Sigmoid colon (tissue), 7 donors: ENCODE results near the gene GIT2. TPM values are rescaled to one million over a fixed set of nuclear protein-coding genes. Genes with fewer than 3 reads are reported as not detected.

Source experiments
- DNase-seq: peaks from one replicate; pipeline ENCODE4 v3.0.0-alpha.2; 2019
- H3K27ac ChIP-seq, 4 donors: fragments of 200-600 bp; sonication (generic); one replicate each; pipeline ENCODE4 v1.5.1; 2016 to 2019; ENCODE audit warnings: mild to moderate bottlenecking in 1 of 4
- H3K27me3 ChIP-seq, 3 donors: fragments of 200-600 bp; sonication (generic); one replicate each; pipeline ENCODE4 v1.5.1; 2019; ENCODE audit warnings: mild to moderate bottlenecking in 1 of 3
- H3K36me3 ChIP-seq, 4 donors: fragments of 200-600 bp; sonication (generic); one replicate each; pipeline ENCODE4 v1.5.1; 2016 to 2019
- H3K4me1 ChIP-seq, 4 donors: fragments of 200-600 bp; sonication (generic); one replicate each; pipeline ENCODE4 v1.5.1; 2017 to 2019
- H3K4me3 ChIP-seq, 4 donors: fragments of 200-600 bp; sonication (generic); one replicate each; pipeline ENCODE4 v1.5.1; 2017 to 2019; ENCODE audit warnings: mild to moderate bottlenecking in 2 of 4, moderate library complexity in 1 of 4
- H3K9me3 ChIP-seq, 4 donors: fragments of 200-600 bp in 3 of 4; sonication (generic) in 3 of 4; one replicate each; pipeline versions ENCODE4 v1.5.1 to v1.6.1; 2013 to 2019
- EP300 ChIP-seq, 4 donors: sonication (generic); formaldehyde crosslinking; IDR thresholded peaks; one replicate each; pipeline ENCODE4 v1.6.1; 2017; ENCODE audit warnings: antibody characterized with exemption in 4 of 4
- POLR2A ChIP-seq, 2 donors: fragments of 450-650 bp; IDR thresholded peaks; one replicate each; pipeline ENCODE4 v1.6.1; 2016; ENCODE audit warnings: antibody characterized with exemption in 2 of 2, mild to moderate bottlenecking in 2 of 2, moderate library complexity in 2 of 2
- POLR2AphosphoS5 ChIP-seq, 4 donors: sonication (generic); formaldehyde crosslinking; IDR thresholded peaks; one replicate each; pipeline ENCODE4 v1.6.1; 2017; ENCODE audit warnings: antibody characterized with exemption in 4 of 4
- WGBS, 2 donors: extraction: QIAGEN DNeasy Blood & Tissue Kit; methylation state at CpG; one replicate each; pipeline ENCODE4 v1.1.7; 2013; 5-methylcytosine and 5-hydroxymethylcytosine counted together
- intact Hi-C: fragments of 100-400 bp; cut with DNase I; formaldehyde crosslinking; loops from one replicate; pipeline ENCODE4 v1.15.1; 2023
- polyA plus RNA-seq, 3 donors: library from polyadenylated mRNA; stranded (reverse); fragments of 200-250 nt; gene quantifications; one replicate each; pipeline ENCODE4 v1.2.3, GENCODE V29; 2013
- total RNA-seq, 4 donors: library from RNA; depleted of rRNA; stranded (reverse); fragments of >200 nt; gene quantifications; one replicate each; pipeline ENCODE4 v1.1.0, GENCODE V29; 2016
- TF ChIP-seq, protein P1 (sequence below), 4 experiments: fragments of 450-650 bp in 3 of 4; fragments of 200-600 bp in 1 of 4; IDR thresholded peaks; one replicate each; pipeline ENCODE4 v1.5.1; 2016 to 2019; ENCODE audit warnings: antibody characterized with exemption in 4 of 4, mild to moderate bottlenecking in 3 of 4, moderate library complexity in 2 of 4
- donor health status: healthy with polysubstance abuse.
- donor health status: Bipolar disorder and iron deficiency.
- donor health status: healthy.

Gene GIT2
- total and polyA plus RNA-seq, 7 donors: 6.0 to 54.6 (median 26.7) TPM

GRCh38 chr12:109998241-109998903 is 2.2 kb upstream of the GIT2 start:
- no peak for DNase-seq
- Histone ChIP-seq H3K4me3 (peak overlapping the region; percentile 83 to 98 (median 96)), H3K36me3 (peaks cover 0 to 5% (median 0%) of the 10 kb centered on the region in 4 donors), H3K27ac (peak overlapping the region; percentile 75 to 81 (median 80)), H3K4me1 (peaks cover 0 to 60% (median 40%) of the 10 kb centered on the region in 4 donors), H3K27me3 (no peaks in the 10 kb centered on the region), H3K9me3 (no peaks in the 10 kb centered on the region)
- intact Hi-C loops: loop anchor here (5.0 to 10.0 kb wide), 2 partner anchors 284 to 434 kb away; partner anchors contain the start of gene FAM222A
- 61 to 65% methylated on average over 9 of the region's 9 CpGs for WGBS, 2 donors
- no peak for TF ChIP-seq EP300 (IDR thresholded peaks at IDR 0.05)
- TF ChIP-seq POLR2AphosphoS5 (IDR thresholded peaks at IDR 0.05): no peak
- TF ChIP-seq POLR2A (IDR thresholded peaks at IDR 0.05): no peak
- TF ChIP-seq, protein P1, sequence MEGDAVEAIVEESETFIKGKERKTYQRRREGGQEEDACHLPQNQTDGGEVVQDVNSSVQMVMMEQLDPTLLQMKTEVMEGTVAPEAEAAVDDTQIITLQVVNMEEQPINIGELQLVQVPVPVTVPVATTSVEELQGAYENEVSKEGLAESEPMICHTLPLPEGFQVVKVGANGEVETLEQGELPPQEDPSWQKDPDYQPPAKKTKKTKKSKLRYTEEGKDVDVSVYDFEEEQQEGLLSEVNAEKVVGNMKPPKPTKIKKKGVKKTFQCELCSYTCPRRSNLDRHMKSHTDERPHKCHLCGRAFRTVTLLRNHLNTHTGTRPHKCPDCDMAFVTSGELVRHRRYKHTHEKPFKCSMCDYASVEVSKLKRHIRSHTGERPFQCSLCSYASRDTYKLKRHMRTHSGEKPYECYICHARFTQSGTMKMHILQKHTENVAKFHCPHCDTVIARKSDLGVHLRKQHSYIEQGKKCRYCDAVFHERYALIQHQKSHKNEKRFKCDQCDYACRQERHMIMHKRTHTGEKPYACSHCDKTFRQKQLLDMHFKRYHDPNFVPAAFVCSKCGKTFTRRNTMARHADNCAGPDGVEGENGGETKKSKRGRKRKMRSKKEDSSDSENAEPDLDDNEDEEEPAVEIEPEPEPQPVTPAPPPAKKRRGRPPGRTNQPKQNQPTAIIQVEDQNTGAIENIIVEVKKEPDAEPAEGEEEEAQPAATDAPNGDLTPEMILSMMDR (IDR thresholded peaks at IDR 0.05): no peak

- 83 to 86% methylated on average over 4 of the region's 4 CpGs for whole genome bisulfite sequencing, 2 donors
- peaks cover 0 to 60% (median 42%) of the 10 kb centered on the region in 4 donors for H3K4me1 ChIP-seq
- H3K27me3 ChIP-seq: no peaks in the 10 kb centered on the region
- no peak overlapping the region for H3K27ac ChIP-seq
- intact Hi-C loops: loop anchor here (5.0 to 10.0 kb wide), 2 partner anchors 283 to 435 kb away; partner anchors contain the start of gene FAM222A
- H3K4me3 ChIP-seq: no peak overlapping the region
- no peaks in the 10 kb centered on the region for H3K9me3 ChIP-seq
- TF ChIP-seq, protein P1 (IDR thresholded peaks at IDR 0.05): no peak
- TF ChIP-seq POLR2AphosphoS5 (IDR thresholded peaks at IDR 0.05) (no peak), EP300 (IDR thresholded peaks at IDR 0.05) (no peak), POLR2A (IDR thresholded peaks at IDR 0.05) (no peak)
- H3K36me3 ChIP-seq: no peaks in the 10 kb centered on the region
- DNase-seq: no peak
Measured at GRCh38 chr12:109997393-109997792, 1.2 kb upstream of the GIT2 start.

- H3K4me1 ChIP-seq: peaks cover 0 to 54% (median 40%) of the 10 kb centered on the region in 4 donors
- no peak for TF ChIP-seq POLR2A (IDR thresholded peaks at IDR 0.05)
- H3K27ac ChIP-seq: peak overlapping the region; percentile 79 to 87 (median 84)
- peak overlapping the region; percentile 75 to 98 (median 89) for H3K4me3 ChIP-seq
- H3K36me3 ChIP-seq: peaks cover 0 to 3% (median 0%) of the 10 kb centered on the region in 4 donors
- no peaks in the 10 kb centered on the region for H3K27me3 ChIP-seq
- intact Hi-C loops: loop anchor here (5.0 to 10.0 kb wide), 2 partner anchors 282 to 436 kb away; partner anchors contain the start of gene FAM222A
- H3K9me3 ChIP-seq: no peaks in the 10 kb centered on the region
- no peak for DNase-seq
- 48 to 50% methylated on average over 2 of the region's 2 CpGs for WGBS, 2 donors
Measured at GRCh38 chr12:109996483-109996853, 300 bp upstream of the GIT2 start.

DNA sequence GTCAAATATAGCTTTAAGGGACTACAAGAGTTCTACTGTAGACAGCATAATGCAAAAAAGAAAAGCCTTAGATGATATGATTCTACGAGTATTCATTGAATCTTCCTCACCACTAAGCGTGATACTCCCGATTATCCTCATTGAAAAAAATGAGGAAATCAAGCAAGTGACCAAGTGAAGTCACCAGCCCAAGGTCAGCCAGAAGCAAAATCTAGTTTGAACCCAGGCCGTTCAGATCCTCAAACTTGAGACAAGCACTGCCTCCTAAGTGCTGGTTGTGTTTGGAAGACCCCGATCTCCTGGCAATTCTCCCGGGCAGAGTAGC is 845 bp downstream of the GIT2 start:
- 0% methylated on average over 6 of the region's 6 CpGs for WGBS, 2 donors
- TF ChIP-seq POLR2A (IDR thresholded peaks at IDR 0.05) (no peak), EP300 (IDR thresholded peaks at IDR 0.05) (no peak), POLR2AphosphoS5 (IDR thresholded peaks at IDR 0.05) (no peak)
- TF ChIP-seq, protein P1 (IDR thresholded peaks at IDR 0.05): no peak
- H3K4me1 ChIP-seq: peaks cover 0 to 44% (median 31%) of the 10 kb centered on the region in 4 donors

GRCh38 chr12:109994401-109995175 is 1.6 kb downstream of the GIT2 start:
- no peaks in the 10 kb centered on the region for H3K27me3 ChIP-seq
- DNase-seq: no peak
- intact Hi-C loops: loop anchor here (5.0 to 10.0 kb wide), 2 partner anchors 280 to 438 kb away; partner anchors contain the start of gene FAM222A
- H3K9me3 ChIP-seq: no peaks in the 10 kb centered on the region
- H3K27ac ChIP-seq: peak overlapping the region in 3 of 4 donors; percentile 79 to 87 (median 82)
- WGBS, 2 donors: 9 to 17% methylated on average over 6 of the region's 6 CpGs
- TF ChIP-seq EP300 (IDR thresholded peaks at IDR 0.05) (no peak), POLR2A (IDR thresholded peaks at IDR 0.05) (no peak), POLR2AphosphoS5 (IDR thresholded peaks at IDR 0.05) (no peak)
- TF ChIP-seq, protein P1 (IDR thresholded peaks at IDR 0.05): no peak
- peaks cover 0 to 20% (median 0%) of the 10 kb centered on the region in 4 donors for H3K36me3 ChIP-seq
- H3K4me3 ChIP-seq: peak overlapping the region in 3 of 4 donors; percentile 75 to 98 (median 91)
- H3K4me1 ChIP-seq: peaks cover 0 to 48% (median 34%) of the 10 kb centered on the region in 4 donors

More for the DNA sequence above, 845 bp downstream of the GIT2 start:
- no peaks in the 10 kb centered on the region for H3K9me3 ChIP-seq
- peaks cover 0 to 14% (median 0%) of the 10 kb centered on the region in 4 donors for H3K36me3 ChIP-seq
- DNase-seq: no peak
- peak overlapping the region; percentile 79 to 87 (median 84) for H3K27ac ChIP-seq
- intact Hi-C loops: loop anchor here (5.0 to 10.0 kb wide), 2 partner anchors 281 to 437 kb away; partner anchors contain the start of gene FAM222A
- H3K4me3 ChIP-seq: peak overlapping the region; percentile 75 to 98 (median 89)
- no peaks in the 10 kb centered on the region for H3K27me3 ChIP-seq
